Peyer's patch (tissue), 4 donors: ENCODE measurements around the gene ARHGEF26. TPM values are rescaled to one million over a fixed set of nuclear protein-coding genes. Genes with fewer than 3 reads are reported as not detected.

Experiments
- DNase-seq, 3 donors: peaks; one replicate each; pipeline ENCODE4 v3.0.0-alpha.2; 2017 to 2019
- H3K27ac ChIP-seq, 4 donors: fragments of 200-600 bp; sonication (generic); one replicate each; pipeline ENCODE4 v1.5.1; 2016 to 2019
- H3K27me3 ChIP-seq, 2 donors: fragments of 200-600 bp; sonication (generic); one replicate each; pipeline ENCODE4 v1.5.1; 2019
- H3K36me3 ChIP-seq, 3 donors: fragments of 200-600 bp; sonication (generic); one replicate each; pipeline ENCODE4 v1.5.1; 2016 to 2019
- H3K4me1 ChIP-seq, 4 donors: fragments of 200-600 bp; sonication (generic); one replicate each; pipeline ENCODE4 v1.5.1; 2016 to 2019
- H3K4me3 ChIP-seq, 4 donors: fragments of 200-600 bp; sonication (generic); 1 replicate in 3 of 4; 2 replicates in 1 of 4; pipeline ENCODE4 v1.5.1; 2016 to 2019; ENCODE audit warnings: mild to moderate bottlenecking in 1 of 4
- H3K9me3 ChIP-seq, 4 donors: fragments of 200-600 bp; sonication (generic); one replicate each; pipeline ENCODE4 v1.5.1; 2016 to 2019; ENCODE audit warnings: mild to moderate bottlenecking in 1 of 4
- CTCF ChIP-seq, 6 experiments: fragments of 450-650 bp in 4 of 6; fragments of 200-600 bp in 2 of 6; sonication (generic) in 1 of 6; IDR thresholded peaks; one replicate each; pipeline ENCODE4 v1.5.1; 2017 to 2019; ENCODE audit warnings: antibody characterized with exemption in 6 of 6, mild to moderate bottlenecking in 3 of 6, moderate library complexity in 1 of 6
- POLR2A ChIP-seq, 2 donors: fragments of 450-650 bp; IDR thresholded peaks; one replicate each; pipeline ENCODE4 v1.5.1; 2017; ENCODE audit warnings: antibody characterized with exemption in 2 of 2, mild to moderate bottlenecking in 2 of 2, moderate library complexity in 2 of 2
- total RNA-seq, 4 donors: library from RNA; depleted of rRNA; stranded (reverse); fragments of >200 nt; gene quantifications; one replicate each; pipeline ENCODE4 v1.1.0, GENCODE V29; 2016

Gene ARHGEF26
- total RNA-seq, 4 donors from 2014 or later = 19.0 to 55.2 (median 27.8) TPM

- Histone ChIP-seq H3K27ac (no peak overlapping the region), H3K9me3 (no peaks in the 10 kb centered on the region), H3K27me3 (no peaks in the 10 kb centered on the region), H3K4me1 (no peaks in the 10 kb centered on the region), H3K4me3 (no peak overlapping the region), H3K36me3 (peaks cover 0 to 22% (median 0%) of the 10 kb centered on the region in 3 donors)
- no peak for TF ChIP-seq CTCF (IDR thresholded peaks at IDR 0.05)
- TF ChIP-seq POLR2A (IDR thresholded peaks at IDR 0.05) = no peak
- no peak for DNase-seq
Observed at GRCh38 chr3:154236331-154236730, 115.1 kb downstream of the ARHGEF26 start.

GRCh38 chr3:154240235-154240634 is 119.0 kb downstream of the ARHGEF26 start:
- H3K27me3 ChIP-seq = no peaks in the 10 kb centered on the region
- H3K36me3 ChIP-seq = peaks cover 0 to 28% (median 0%) of the 10 kb centered on the region in 3 donors
- no peak overlapping the region for H3K4me3 ChIP-seq
- no peaks in the 10 kb centered on the region for H3K4me1 ChIP-seq
- TF ChIP-seq CTCF (IDR thresholded peaks at IDR 0.05) (no peak), POLR2A (IDR thresholded peaks at IDR 0.05) (no peak)
- DNase-seq = no peak
- no peak overlapping the region for H3K27ac ChIP-seq
- no peaks in the 10 kb centered on the region for H3K9me3 ChIP-seq

- H3K4me1 ChIP-seq = no peaks in the 10 kb centered on the region
- no peak overlapping the region for H3K4me3 ChIP-seq
- DNase-seq = no peak
- no peaks in the 10 kb centered on the region for H3K9me3 ChIP-seq
- peaks cover 0 to 21% (median 0%) of the 10 kb centered on the region in 3 donors for H3K36me3 ChIP-seq
- no peak for TF ChIP-seq POLR2A (IDR thresholded peaks at IDR 0.05)
- no peak overlapping the region for H3K27ac ChIP-seq
- no peaks in the 10 kb centered on the region for H3K27me3 ChIP-seq
Observed at GRCh38 chr3:154241496-154241895, 120.3 kb downstream of the ARHGEF26 start.

- no peak for DNase-seq
- H3K27me3 ChIP-seq = no peaks in the 10 kb centered on the region
- no peak for TF ChIP-seq POLR2A (IDR thresholded peaks at IDR 0.05)
- TF ChIP-seq CTCF (IDR thresholded peaks at IDR 0.05) = no peak
- H3K27ac ChIP-seq = peak overlapping the region in 1 of 4 donors; percentile 5
- H3K4me3 ChIP-seq = no peak overlapping the region
- H3K4me1 ChIP-seq = no peaks in the 10 kb centered on the region
- no peaks in the 10 kb centered on the region for H3K9me3 ChIP-seq
- peaks cover 0 to 20% (median 0%) of the 10 kb centered on the region in 3 donors for H3K36me3 ChIP-seq
Observed at GRCh38 chr3:154242766-154243165, 121.6 kb downstream of the ARHGEF26 start.

- Histone ChIP-seq H3K4me1 (no peaks in the 10 kb centered on the region), H3K27me3 (no peaks in the 10 kb centered on the region), H3K9me3 (no peaks in the 10 kb centered on the region), H3K36me3 (peaks cover 0 to 20% (median 0%) of the 10 kb centered on the region in 3 donors), H3K4me3 (no peak overlapping the region), H3K27ac (peak overlapping the region in 1 of 4 donors; percentile 5)
- no peak for DNase-seq
- TF ChIP-seq POLR2A (IDR thresholded peaks at IDR 0.05) = no peak
- TF ChIP-seq CTCF (IDR thresholded peaks at IDR 0.05) = no peak
Observed at GRCh38 chr3:154243353-154243752, 122.2 kb downstream of the ARHGEF26 start.

GRCh38 chr3:154244644-154245043 is 123.5 kb downstream of the ARHGEF26 start:
- H3K4me1 ChIP-seq = no peaks in the 10 kb centered on the region
- H3K27me3 ChIP-seq = no peaks in the 10 kb centered on the region
- no peak for DNase-seq
- TF ChIP-seq CTCF (IDR thresholded peaks at IDR 0.05) (no peak), POLR2A (IDR thresholded peaks at IDR 0.05) (no peak)
- no peaks in the 10 kb centered on the region for H3K9me3 ChIP-seq
- no peak overlapping the region for H3K27ac ChIP-seq
- H3K4me3 ChIP-seq = no peak overlapping the region
- H3K36me3 ChIP-seq = peaks cover 0 to 24% (median 0%) of the 10 kb centered on the region in 3 donors
